ENCODE data around the gene HOXC9. TPM values are rescaled to one million over a fixed set of nuclear protein-coding genes. Genes with fewer than 3 reads are reported as not detected.

HOXC9 gene
- total and polyA plus RNA-seq, 9 of the 15 experiments (the other 6 are each of a cell fraction or from before 2014, with no cell fraction given): 1.1 to 10.5 (median 9.3) TPM

DNA sequence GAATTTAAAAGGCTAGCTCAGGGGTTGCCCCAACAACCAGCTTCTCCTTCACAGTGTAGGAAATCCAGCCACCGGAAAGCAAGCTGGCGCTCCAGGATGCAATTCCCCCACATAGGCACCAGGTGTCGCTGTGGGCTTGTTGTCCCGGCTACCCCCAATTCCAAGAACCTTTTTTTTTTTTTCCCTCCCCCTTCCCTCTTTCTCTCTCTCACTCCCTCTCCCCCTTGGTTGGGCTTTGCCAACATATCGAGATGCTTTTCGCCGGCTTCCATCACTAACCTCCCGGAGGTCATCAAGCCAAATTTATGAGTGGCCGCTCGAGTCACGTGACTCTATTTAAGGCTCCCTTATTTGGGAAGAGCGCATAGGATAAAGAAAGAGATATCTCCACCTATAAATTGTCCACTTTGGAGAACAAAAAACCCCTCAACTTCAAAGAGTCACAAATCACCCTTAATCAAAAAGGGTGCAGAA lies 32.7 kb downstream of the HOXC9 start, which contains the start of gene HOXC5 (continued):
- TF ChIP-seq, protein P1, sequence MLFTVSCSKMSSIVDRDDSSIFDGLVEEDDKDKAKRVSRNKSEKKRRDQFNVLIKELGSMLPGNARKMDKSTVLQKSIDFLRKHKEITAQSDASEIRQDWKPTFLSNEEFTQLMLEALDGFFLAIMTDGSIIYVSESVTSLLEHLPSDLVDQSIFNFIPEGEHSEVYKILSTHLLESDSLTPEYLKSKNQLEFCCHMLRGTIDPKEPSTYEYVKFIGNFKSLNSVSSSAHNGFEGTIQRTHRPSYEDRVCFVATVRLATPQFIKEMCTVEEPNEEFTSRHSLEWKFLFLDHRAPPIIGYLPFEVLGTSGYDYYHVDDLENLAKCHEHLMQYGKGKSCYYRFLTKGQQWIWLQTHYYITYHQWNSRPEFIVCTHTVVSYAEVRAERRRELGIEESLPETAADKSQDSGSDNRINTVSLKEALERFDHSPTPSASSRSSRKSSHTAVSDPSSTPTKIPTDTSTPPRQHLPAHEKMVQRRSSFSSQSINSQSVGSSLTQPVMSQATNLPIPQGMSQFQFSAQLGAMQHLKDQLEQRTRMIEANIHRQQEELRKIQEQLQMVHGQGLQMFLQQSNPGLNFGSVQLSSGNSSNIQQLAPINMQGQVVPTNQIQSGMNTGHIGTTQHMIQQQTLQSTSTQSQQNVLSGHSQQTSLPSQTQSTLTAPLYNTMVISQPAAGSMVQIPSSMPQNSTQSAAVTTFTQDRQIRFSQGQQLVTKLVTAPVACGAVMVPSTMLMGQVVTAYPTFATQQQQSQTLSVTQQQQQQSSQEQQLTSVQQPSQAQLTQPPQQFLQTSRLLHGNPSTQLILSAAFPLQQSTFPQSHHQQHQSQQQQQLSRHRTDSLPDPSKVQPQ (CRISPR knock-in tag; IDR thresholded peaks at IDR 0.05; ENCODE audit: borderline replicate concordance): no peak
- TF ChIP-seq, protein P2, sequence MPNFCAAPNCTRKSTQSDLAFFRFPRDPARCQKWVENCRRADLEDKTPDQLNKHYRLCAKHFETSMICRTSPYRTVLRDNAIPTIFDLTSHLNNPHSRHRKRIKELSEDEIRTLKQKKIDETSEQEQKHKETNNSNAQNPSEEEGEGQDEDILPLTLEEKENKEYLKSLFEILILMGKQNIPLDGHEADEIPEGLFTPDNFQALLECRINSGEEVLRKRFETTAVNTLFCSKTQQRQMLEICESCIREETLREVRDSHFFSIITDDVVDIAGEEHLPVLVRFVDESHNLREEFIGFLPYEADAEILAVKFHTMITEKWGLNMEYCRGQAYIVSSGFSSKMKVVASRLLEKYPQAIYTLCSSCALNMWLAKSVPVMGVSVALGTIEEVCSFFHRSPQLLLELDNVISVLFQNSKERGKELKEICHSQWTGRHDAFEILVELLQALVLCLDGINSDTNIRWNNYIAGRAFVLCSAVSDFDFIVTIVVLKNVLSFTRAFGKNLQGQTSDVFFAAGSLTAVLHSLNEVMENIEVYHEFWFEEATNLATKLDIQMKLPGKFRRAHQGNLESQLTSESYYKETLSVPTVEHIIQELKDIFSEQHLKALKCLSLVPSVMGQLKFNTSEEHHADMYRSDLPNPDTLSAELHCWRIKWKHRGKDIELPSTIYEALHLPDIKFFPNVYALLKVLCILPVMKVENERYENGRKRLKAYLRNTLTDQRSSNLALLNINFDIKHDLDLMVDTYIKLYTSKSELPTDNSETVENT (CRISPR knock-in tag; IDR thresholded peaks at IDR 0.05): no peak
- TF ChIP-seq KDM1A (IDR thresholded peaks at IDR 0.05): peak in 1 of 2 experiments; percentile 87; a peak in 2 of 4 replicates
- TF ChIP-seq CTCFL (IDR thresholded peaks at IDR 0.05; ENCODE audit: borderline replicate concordance, insufficient read depth, low read depth, low read length, poor library complexity, severe bottlenecking): no peak
- no peak for TF ChIP-seq ZFX (CRISPR knock-in tag; IDR thresholded peaks at IDR 0.05)
- no peak for TF ChIP-seq ZNF584 (CRISPR knock-in tag; IDR thresholded peaks at IDR 0.05; ENCODE audit: low read depth)
- TF ChIP-seq ZC3H11A (IDR thresholded peaks at IDR 0.05; ENCODE audit: low read depth, low read length): no peak
- no peak for TF ChIP-seq KAT7 (CRISPR knock-in tag; IDR thresholded peaks at IDR 0.05; ENCODE audit: borderline replicate concordance)
- no peak for TF ChIP-seq THRA (IDR thresholded peaks at IDR 0.05)
- no peak for TF ChIP-seq FOXM1 (IDR thresholded peaks at IDR 0.05; ENCODE audit: low read depth)
- no peak for TF ChIP-seq FOXM1 (CRISPR knock-in tag; IDR thresholded peaks at IDR 0.05; ENCODE audit: low read depth)
- TF ChIP-seq RB1 (IDR thresholded peaks at IDR 0.05; ENCODE audit: low read depth): peak; percentile 32; the same call in 1 of the 2 replicates
- TF ChIP-seq ZNF384 (IDR thresholded peaks at IDR 0.05; ENCODE audit: low read depth, low read length): peak; percentile 99
- no peak for TF ChIP-seq ZNF140 (CRISPR knock-in tag; IDR thresholded peaks at IDR 0.05)
- no peak for TF ChIP-seq BHLHE40 (IDR thresholded peaks at IDR 0.05; ENCODE audit: low read length)
- no peak for TF ChIP-seq NFE2L1 (tag; IDR thresholded peaks at IDR 0.05; ENCODE audit: borderline replicate concordance, low read depth)
- 0 out of 2 replicates have a peak, but pooled peaks have one; percentile 62 for TF ChIP-seq OTX1 (CRISPR knock-in tag; IDR thresholded peaks at IDR 0.05)
- TF ChIP-seq ZEB2 (IDR thresholded peaks at IDR 0.05): peak; percentile 48; the same call in 1 of the 2 replicates
- no peak for TF ChIP-seq MAFK (IDR thresholded peaks at IDR 0.05; ENCODE audit: low read length)
